ENCODE data around the gene NOS1AP. TPM values are rescaled to one million over a fixed set of nuclear protein-coding genes. Genes with fewer than 3 reads are reported as not detected.

The NOS1AP gene
- total RNA-seq, 2 experiments from 2014 or later: 0.34 to 0.35 TPM

DNA sequence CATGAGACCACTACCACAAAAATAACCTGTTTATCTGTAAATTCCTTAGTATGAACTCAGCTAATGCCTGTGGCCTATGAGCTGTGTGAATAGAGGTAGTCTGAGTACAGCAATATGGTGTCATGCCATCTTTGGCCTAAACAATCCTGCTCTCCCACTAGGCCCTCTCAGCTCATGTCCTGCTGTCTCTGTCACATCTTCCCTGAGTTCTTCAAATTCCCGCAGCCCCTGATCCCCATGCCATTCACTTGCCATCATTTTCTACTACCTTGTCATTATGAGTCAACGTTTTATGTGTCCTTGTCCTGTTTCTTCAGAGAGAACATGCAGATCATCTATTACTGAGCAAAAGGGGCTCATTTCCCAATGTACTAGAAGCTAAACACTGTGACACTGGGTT is 181.6 kb downstream of the NOS1AP start:
- CTCF ChIA-PET: interaction anchor here (0.6 kb wide), 1 partner anchor 169 kb away, joined by 3 read pairs; no protein-coding TSS in a partner anchor
- no peak overlapping the region for H3K4me3 Mint-ChIP-seq
- no peak overlapping the region for H3K27ac Mint-ChIP-seq
- no peaks in the 10 kb centered on the region for H3K36me3 Mint-ChIP-seq (ENCODE audit: low read depth)
- POLR2A ChIA-PET: no interaction called here
- H3K9me3 Mint-ChIP-seq (ENCODE audit: low read depth): no peaks in the 10 kb centered on the region
- peaks cover 8% of the 10 kb centered on the region for H3K27me3 Mint-ChIP-seq
- intact Hi-C loops (cut with DNase I, micrococcal nuclease): no loop called here
- H3K4me1 Mint-ChIP-seq: no peaks in the 10 kb centered on the region
- DNase-seq (no peak), ATAC-seq (no peak)

DNA sequence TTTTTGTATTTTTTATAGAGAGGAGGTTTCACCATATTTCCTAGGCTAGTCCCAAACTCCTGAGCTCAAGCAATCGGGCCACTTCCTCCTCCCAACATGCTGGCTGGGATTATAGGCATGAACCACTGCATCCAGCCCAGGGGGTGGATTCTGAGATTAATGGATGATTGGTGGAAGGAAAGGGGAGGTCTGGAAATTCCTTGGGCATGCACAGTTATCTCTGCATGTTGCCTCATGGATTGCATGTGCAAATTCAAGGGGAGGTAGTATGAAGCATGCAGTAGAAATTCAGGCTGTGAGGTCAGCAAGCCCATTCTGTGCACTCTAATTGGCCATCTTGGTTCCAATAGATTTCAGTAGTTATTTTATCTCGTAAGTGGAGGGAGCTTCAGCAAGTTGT is 182.7 kb downstream of the NOS1AP start:
- no peaks in the 10 kb centered on the region for H3K36me3 Mint-ChIP-seq (ENCODE audit: low read depth)
- DNase-seq (no peak), ATAC-seq (no peak)
- ChIA-PET POLR2A (no interaction called here), CTCF (interaction anchor here (0.6 kb wide), 1 partner anchor 299 kb away, joined by 3 read pairs; no protein-coding TSS in a partner anchor)
- no peak overlapping the region for H3K27ac Mint-ChIP-seq
- no peaks in the 10 kb centered on the region for H3K4me1 Mint-ChIP-seq
- intact Hi-C loops (cut with DNase I, micrococcal nuclease): no loop called here
- H3K4me3 Mint-ChIP-seq: no peak overlapping the region
- peaks cover 11% of the 10 kb centered on the region for H3K27me3 Mint-ChIP-seq
- H3K9me3 Mint-ChIP-seq (ENCODE audit: low read depth): no peaks in the 10 kb centered on the region

DNA sequence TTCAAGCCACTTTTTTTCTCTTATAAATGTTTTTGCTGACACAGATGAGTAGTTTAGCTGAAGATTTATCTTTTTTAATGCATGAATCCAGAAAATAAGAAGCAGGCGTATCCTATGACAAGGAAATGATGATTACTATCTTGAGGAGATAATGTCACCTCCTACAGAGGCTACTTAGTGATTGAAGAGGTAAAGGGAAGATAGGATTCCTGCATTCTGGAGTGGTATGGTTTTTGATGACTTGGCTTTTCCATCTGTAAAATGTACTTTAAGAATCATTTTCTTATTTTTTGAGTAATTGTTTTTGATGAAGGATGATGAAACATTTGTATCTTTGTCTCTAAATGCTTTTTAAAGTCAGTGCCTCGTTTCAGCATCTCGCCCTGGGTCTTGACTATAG is 184.3 kb downstream of the NOS1AP start:
- intact Hi-C loops (cut with DNase I, micrococcal nuclease): no loop called here
- H3K4me1 Mint-ChIP-seq: no peaks in the 10 kb centered on the region
- CTCF ChIA-PET: no interaction called here

DNA sequence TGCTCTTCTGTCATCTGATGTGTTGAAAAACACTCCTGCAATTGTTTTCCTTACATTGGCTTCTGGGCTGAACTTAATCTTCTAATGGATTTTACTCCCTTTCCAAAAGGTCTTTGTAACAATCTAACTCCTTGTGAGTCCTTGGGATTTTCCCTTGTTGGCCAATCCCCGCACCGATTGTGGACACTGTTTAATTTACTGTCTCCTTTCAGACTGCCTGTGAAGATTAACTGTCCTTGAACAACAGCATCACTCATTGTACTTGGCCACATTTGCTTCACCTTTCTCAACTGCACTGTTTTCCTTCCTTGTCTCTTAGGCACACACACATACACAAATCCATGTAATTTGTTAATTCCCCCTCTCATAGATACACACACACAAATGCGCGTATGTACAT is 186.8 kb downstream of the NOS1AP start:
- DNase-seq (no peak), ATAC-seq (no peak)
- Mint-ChIP-seq H3K4me3 (no peak overlapping the region), H3K9me3 (ENCODE audit: low read depth) (no peaks in the 10 kb centered on the region), H3K4me1 (no peaks in the 10 kb centered on the region), H3K36me3 (ENCODE audit: low read depth) (no peaks in the 10 kb centered on the region), H3K27me3 (peaks cover 14% of the 10 kb centered on the region), H3K27ac (no peak overlapping the region)
- CTCF ChIA-PET: no interaction called here
- POLR2A ChIA-PET: no interaction called here
- intact Hi-C loops (cut with DNase I, micrococcal nuclease): no loop called here

More for the DNA sequence above, 184.3 kb downstream of the NOS1AP start:
- ATAC-seq: no peak
- no peaks in the 10 kb centered on the region for H3K9me3 Mint-ChIP-seq (ENCODE audit: low read depth)
- H3K4me3 Mint-ChIP-seq: no peak overlapping the region
- no peak overlapping the region for H3K27ac Mint-ChIP-seq
- DNase-seq: no peak
- POLR2A ChIA-PET: no interaction called here
- H3K36me3 Mint-ChIP-seq (ENCODE audit: low read depth): no peaks in the 10 kb centered on the region
- H3K27me3 Mint-ChIP-seq: peaks cover 16% of the 10 kb centered on the region

DNA sequence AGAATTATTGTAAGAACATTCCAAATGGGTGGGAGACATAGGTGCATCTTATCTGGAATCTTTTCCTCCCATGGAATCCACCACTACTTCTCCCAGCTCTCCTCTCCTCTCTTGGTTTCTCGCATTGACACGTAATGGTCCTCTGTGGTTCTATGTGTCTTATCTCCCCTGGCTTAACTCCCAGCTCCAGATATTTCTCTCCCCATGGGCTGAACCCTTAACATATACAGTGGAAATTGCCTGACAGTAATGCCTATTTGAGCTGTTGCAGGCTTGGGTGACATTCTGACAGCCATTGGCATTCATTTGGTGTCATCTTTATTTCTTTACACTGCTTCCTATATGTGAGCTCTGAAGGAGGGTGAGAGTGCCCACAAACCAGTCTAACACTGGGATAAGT is 188.9 kb downstream of the NOS1AP start:
- CTCF ChIA-PET: interaction anchor here (1.1 kb wide), 1 partner anchor 21 kb away, joined by 3 read pairs; no protein-coding TSS in a partner anchor
- ATAC-seq: no peak
- Mint-ChIP-seq H3K36me3 (ENCODE audit: low read depth) (no peaks in the 10 kb centered on the region), H3K4me3 (no peak overlapping the region), H3K4me1 (no peaks in the 10 kb centered on the region), H3K9me3 (ENCODE audit: low read depth) (no peaks in the 10 kb centered on the region), H3K27ac (no peak overlapping the region), H3K27me3 (peaks cover 14% of the 10 kb centered on the region)
- POLR2A ChIA-PET: no interaction called here
- intact Hi-C loops (cut with DNase I, micrococcal nuclease): no loop called here
- no peak for DNase-seq

DNA sequence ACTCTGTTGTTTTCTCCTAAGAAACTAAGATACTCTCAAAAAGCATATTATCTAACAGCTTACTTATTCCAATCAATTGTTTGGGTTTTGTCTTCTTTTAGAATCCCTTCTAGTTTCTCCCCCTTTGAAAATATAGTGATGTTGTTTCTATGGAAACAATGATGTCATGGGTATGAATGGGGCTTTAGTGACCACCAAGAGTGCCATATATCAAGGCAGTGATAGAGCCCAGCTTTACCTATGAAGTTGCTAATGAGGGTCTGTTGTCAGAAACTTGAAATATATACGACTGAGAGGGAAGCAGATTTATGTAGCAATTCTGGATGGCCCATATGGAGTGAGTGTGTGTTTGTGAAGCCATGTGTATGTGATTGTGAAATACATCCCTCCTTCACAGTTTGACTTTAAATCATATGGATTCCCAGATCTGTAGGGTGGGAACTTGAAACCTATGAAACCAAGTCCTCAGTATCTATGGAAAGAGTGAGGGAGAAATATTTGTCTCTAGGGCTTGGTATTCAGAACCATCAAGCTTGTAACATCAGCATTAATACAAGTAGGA is 190.5 kb downstream of the NOS1AP start:
- ChIA-PET CTCF (interaction anchor here (0.6 kb wide), 1 partner anchor 203 kb away, joined by 4 read pairs; no protein-coding TSS in a partner anchor), POLR2A (no interaction called here)
- H3K4me1 Mint-ChIP-seq: no peaks in the 10 kb centered on the region
- H3K9me3 Mint-ChIP-seq (ENCODE audit: low read depth): no peaks in the 10 kb centered on the region
- DNase-seq (no peak), ATAC-seq (no peak)
- peaks cover 15% of the 10 kb centered on the region for H3K27me3 Mint-ChIP-seq
- H3K4me3 Mint-ChIP-seq: no peak overlapping the region
- no peak overlapping the region for H3K27ac Mint-ChIP-seq
- intact Hi-C loops (cut with DNase I, micrococcal nuclease): no loop called here
- no peaks in the 10 kb centered on the region for H3K36me3 Mint-ChIP-seq (ENCODE audit: low read depth)

DNA sequence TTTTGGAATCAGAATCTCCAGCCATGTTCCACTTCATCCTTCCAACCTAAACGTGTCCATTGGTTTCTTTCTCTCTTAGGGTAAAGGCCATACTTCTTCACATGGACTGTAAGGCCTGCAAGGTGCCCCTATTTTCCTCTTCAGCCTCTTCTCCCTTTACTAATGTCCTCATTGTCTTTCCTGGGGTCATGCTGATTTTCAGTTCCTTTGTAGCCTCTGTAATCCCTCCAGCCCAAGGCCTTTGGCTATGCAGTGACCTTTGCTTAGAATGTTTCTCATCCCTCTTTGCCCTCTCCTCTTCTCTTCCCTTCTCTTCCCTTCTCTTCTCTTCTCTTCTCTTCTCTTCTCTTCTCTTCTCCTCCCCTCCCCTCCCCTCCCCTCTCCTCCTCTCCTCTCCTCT is 194.6 kb downstream of the NOS1AP start:
- intact Hi-C loops (cut with DNase I, micrococcal nuclease): no loop called here
- ATAC-seq (no peak), DNase-seq (no peak)
- Mint-ChIP-seq H3K9me3 (ENCODE audit: low read depth) (no peaks in the 10 kb centered on the region), H3K4me3 (no peak overlapping the region), H3K36me3 (ENCODE audit: low read depth) (no peaks in the 10 kb centered on the region), H3K4me1 (no peaks in the 10 kb centered on the region), H3K27ac (no peak overlapping the region), H3K27me3 (peaks cover 16% of the 10 kb centered on the region)
- ChIA-PET CTCF (no interaction called here), POLR2A (no interaction called here)

DNA sequence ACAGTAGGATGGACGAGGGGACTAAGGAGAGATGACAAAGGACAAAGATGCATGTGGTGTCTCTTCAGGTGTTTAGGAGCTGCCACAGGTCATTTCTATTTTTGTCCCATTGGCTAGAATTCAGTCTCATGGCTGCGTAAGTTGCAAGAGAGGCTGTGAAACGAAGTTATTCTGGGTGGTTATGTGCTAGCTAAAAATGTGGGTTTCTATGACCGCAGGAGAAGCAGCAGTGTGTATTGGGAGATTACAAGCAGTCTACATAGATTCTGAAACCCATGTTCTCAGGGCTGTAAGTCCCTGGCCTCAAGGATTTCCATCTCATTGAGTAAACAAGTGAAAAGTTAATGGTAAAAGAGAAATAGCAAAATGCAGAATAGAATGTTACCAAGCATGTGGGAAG is 196.5 kb downstream of the NOS1AP start:
- H3K27ac Mint-ChIP-seq: no peak overlapping the region
- CTCF ChIA-PET: interaction anchor here (0.9 kb wide), 1 partner anchor 10 kb away, joined by 3 read pairs; no protein-coding TSS in a partner anchor
- H3K4me3 Mint-ChIP-seq: no peak overlapping the region
- intact Hi-C loops (cut with DNase I, micrococcal nuclease): no loop called here
- no peak for DNase-seq
- no peaks in the 10 kb centered on the region for H3K9me3 Mint-ChIP-seq (ENCODE audit: low read depth)
- H3K4me1 Mint-ChIP-seq: no peaks in the 10 kb centered on the region
- POLR2A ChIA-PET: no interaction called here
- no peaks in the 10 kb centered on the region for H3K36me3 Mint-ChIP-seq (ENCODE audit: low read depth)
- H3K27me3 Mint-ChIP-seq: peaks cover 16% of the 10 kb centered on the region
- ATAC-seq: no peak

DNA sequence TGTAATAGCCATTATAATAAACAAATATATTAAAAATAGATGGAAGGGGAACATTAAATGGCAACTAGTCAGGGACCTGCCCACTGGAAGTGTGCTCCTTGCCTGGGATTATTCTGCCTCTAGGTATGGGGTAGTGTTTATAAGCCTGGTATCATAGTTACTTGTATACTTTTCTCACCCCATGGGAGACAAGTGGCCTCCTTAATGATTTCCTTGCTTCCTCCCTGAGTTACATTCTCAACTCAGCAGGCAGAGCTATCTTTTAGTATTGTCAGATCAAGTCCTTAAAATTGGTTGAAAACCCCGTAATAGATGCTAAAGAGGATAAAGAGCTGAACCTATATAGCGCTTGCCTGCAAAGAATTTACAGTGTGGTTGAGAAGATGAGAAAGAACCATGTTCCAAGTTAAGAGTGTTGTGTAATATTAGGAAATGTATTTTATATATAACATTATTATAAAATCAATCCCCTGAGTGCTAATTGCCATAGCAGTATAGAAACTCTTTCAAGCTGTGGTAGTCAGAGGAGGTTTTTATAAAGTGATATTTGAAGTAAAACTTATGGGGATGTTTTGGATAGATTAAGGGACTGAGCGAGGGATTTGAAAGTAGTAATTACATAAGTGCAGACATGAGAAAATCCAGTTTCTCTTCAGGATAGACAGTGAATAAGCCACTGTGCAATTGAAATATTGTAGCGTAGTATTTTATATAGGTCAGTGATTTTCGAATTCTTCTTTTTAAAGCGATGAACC is 200.7 kb downstream of the NOS1AP start:
- Mint-ChIP-seq H3K36me3 (ENCODE audit: low read depth) (no peaks in the 10 kb centered on the region), H3K9me3 (ENCODE audit: low read depth) (no peaks in the 10 kb centered on the region), H3K4me1 (no peaks in the 10 kb centered on the region), H3K27ac (no peak overlapping the region), H3K27me3 (peaks cover 12% of the 10 kb centered on the region), H3K4me3 (no peak overlapping the region)
- DNase-seq (no peak), ATAC-seq (no peak)
- intact Hi-C loops (cut with DNase I, micrococcal nuclease): loop anchor here in 1 of 2 experiments (10.0 kb wide), 1 partner anchor 475 kb away; no protein-coding TSS in a partner anchor
- CTCF ChIA-PET: no interaction called here
- POLR2A ChIA-PET: no interaction called here

DNA sequence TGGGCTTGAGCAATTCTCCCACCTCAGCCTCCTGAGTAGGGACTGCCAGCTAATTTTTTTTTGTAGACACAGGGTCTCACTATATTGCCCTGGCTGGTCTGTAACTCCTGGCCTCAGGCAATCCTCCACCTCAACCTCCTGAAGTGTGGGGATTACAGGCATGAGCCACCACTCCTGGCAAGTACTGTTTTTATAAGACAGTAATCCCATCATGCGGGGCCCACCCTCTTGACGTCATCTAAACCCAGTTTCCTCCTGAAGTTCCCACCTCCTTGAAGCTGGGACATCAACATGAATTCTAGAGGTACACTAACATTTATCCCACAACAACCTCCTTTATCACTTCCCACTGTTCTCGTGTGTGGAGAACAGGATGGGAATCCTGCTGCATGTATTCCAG is 202.5 kb downstream of the NOS1AP start:
- Mint-ChIP-seq H3K4me3 (no peak overlapping the region), H3K4me1 (no peaks in the 10 kb centered on the region), H3K27me3 (peaks cover 2% of the 10 kb centered on the region), H3K36me3 (ENCODE audit: low read depth) (no peaks in the 10 kb centered on the region), H3K9me3 (ENCODE audit: low read depth) (no peaks in the 10 kb centered on the region), H3K27ac (no peak overlapping the region)
- intact Hi-C loops (cut with DNase I, micrococcal nuclease): loop anchor here in 1 of 2 experiments (10.0 kb wide), 1 partner anchor 477 kb away; no protein-coding TSS in a partner anchor
- CTCF ChIA-PET: interaction anchor here (0.9 kb wide), 2 partner anchors 216 to 235 kb away, joined by 3 to 4 read pairs; no protein-coding TSS in a partner anchor
- POLR2A ChIA-PET: no interaction called here
- no peak for ATAC-seq
- no peak for DNase-seq

DNA sequence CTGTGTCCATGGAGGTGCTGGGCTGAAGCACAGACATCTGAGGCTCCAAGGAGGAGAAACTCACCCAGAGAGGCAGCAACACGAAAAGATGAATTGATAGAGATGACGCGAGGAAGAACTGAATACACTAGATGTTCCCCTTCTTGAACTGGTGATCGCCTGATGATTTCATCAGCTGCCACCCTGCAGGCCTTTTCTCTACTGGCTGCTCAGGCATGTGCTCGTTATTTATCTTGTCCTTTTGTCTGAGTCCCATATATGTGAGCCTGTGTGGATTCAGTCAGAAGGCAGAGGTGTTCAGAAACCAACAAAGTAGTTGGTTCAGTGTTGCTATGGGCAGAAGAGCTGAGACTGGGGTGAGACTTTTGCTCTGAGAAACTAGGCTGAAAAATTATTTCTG is 202.9 kb downstream of the NOS1AP start:
- no peak for DNase-seq
- Mint-ChIP-seq H3K27ac (no peak overlapping the region), H3K27me3 (peaks cover 5% of the 10 kb centered on the region), H3K4me3 (no peak overlapping the region), H3K36me3 (ENCODE audit: low read depth) (no peaks in the 10 kb centered on the region), H3K4me1 (no peaks in the 10 kb centered on the region), H3K9me3 (ENCODE audit: low read depth) (no peaks in the 10 kb centered on the region)
- CTCF ChIA-PET: no interaction called here
- ATAC-seq: no peak
- POLR2A ChIA-PET: no interaction called here
- intact Hi-C loops (cut with DNase I, micrococcal nuclease): loop anchor here in 1 of 2 experiments (10.0 kb wide), 1 partner anchor 478 kb away; no protein-coding TSS in a partner anchor

DNA sequence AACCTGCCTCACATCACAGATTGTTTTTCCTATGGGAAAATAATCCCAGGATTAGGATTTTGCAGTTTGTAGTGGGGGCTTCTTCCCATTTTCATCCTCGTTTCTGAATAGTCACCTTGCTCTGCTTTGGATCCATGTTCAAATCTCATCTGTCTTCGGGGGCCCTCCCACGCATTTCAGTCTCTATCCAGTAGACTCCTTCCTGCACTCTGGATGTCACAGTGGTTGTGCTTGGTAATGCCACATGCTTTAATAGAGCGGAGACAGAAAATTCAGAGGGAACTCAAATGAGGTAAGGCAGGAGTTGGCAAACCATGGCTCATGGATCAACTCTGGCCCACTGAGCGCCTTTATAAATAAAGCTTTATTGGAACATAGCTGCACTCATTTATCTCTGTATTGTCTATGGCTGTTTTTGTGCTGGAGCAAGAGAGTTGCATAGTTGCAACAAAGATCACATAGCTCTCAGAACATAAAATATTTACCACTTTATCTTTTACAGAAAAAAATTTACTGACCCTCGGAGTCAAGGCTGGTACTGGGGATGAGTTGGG is 206.2 kb downstream of the NOS1AP start:
- H3K9me3 Mint-ChIP-seq (ENCODE audit: low read depth): no peaks in the 10 kb centered on the region
- no peaks in the 10 kb centered on the region for H3K4me1 Mint-ChIP-seq
- CTCF ChIA-PET: interaction anchor here (0.6 to 1.4 kb wide), 6 partner anchors 9 to 412 kb away, joined by 3 to 4 read pairs (median 3); no protein-coding TSS in a partner anchor
- no peaks in the 10 kb centered on the region for H3K36me3 Mint-ChIP-seq (ENCODE audit: low read depth)
- ATAC-seq (no peak), DNase-seq (no peak)
- intact Hi-C loops (cut with DNase I, micrococcal nuclease): loop anchor here (1.0 to 10.0 kb wide), 3 partner anchors 219 to 481 kb away; no protein-coding TSS in a partner anchor
- no peak overlapping the region for H3K27ac Mint-ChIP-seq
- no peak overlapping the region for H3K4me3 Mint-ChIP-seq
- H3K27me3 Mint-ChIP-seq: peaks cover 14% of the 10 kb centered on the region
- POLR2A ChIA-PET: no interaction called here
